Mesenchymal stem cell (in vitro differentiated cells and primary cell): Measurements from ENCODE around the gene NIPBL.
"Not testable (repeated sequence)": the region's sequence is repeated elsewhere in the genome, so short reads cannot be mapped to it uniquely, and the experiment has no call there.

ENCODE experiments used
- DNase-seq: peaks from one replicate; pipeline ENCODE4 v3.0.0-alpha.2; 2013
- H2AFZ ChIP-seq: one replicate; pipeline ENCODE4 v1.6.1; 2013; ENCODE audit warnings: low read depth, mild to moderate bottlenecking, control low read depth, inconsistent platforms, low read length, moderate library complexity
- H2AK5ac ChIP-seq: 2 replicates; pipeline ENCODE4 v1.6.1; 2013; ENCODE audit warnings: low read length, moderate library complexity, mild to moderate bottlenecking, inconsistent platforms; ENCODE audit not compliant: severe bottlenecking
- H2BK120ac ChIP-seq: one replicate; pipeline ENCODE4 v1.6.1; 2013; ENCODE audit warnings: low read depth, mild to moderate bottlenecking, inconsistent platforms, low read length, moderate library complexity
- H2BK12ac ChIP-seq, 2 experiments: one replicate each; pipeline ENCODE4 v1.6.1; 2013; ENCODE audit warnings: inconsistent platforms in 2 of 2, low read length in 2 of 2, mild to moderate bottlenecking in 2 of 2, moderate library complexity in 2 of 2, control low read depth in 1 of 2
- H2BK15ac ChIP-seq: one replicate; pipeline ENCODE4 v1.6.1; 2013; ENCODE audit warnings: mild to moderate bottlenecking, low read depth, inconsistent platforms; ENCODE audit not compliant: poor library complexity, severe bottlenecking
- H2BK5ac ChIP-seq: 2 replicates; pipeline ENCODE4 v1.6.1; 2013; ENCODE audit warnings: low read depth, mild to moderate bottlenecking, low read length, control low read depth, inconsistent platforms; ENCODE audit not compliant: poor library complexity, severe bottlenecking
- H3K14ac ChIP-seq, 2 experiments: one replicate each; pipeline ENCODE4 v1.6.1; 2013; ENCODE audit warnings: inconsistent platforms in 2 of 2, low read length in 2 of 2, control low read depth in 1 of 2, mild to moderate bottlenecking in 1 of 2, moderate library complexity in 1 of 2
- H3K18ac ChIP-seq, 2 experiments: one replicate each; pipeline ENCODE4 v1.6.1; 2013; ENCODE audit warnings: inconsistent platforms in 2 of 2, low read length in 2 of 2, control low read depth in 1 of 2, low read depth in 1 of 2, mild to moderate bottlenecking in 1 of 2
- H3K23ac ChIP-seq, 2 experiments: one replicate each; pipeline ENCODE4 v1.6.1; 2013; ENCODE audit warnings: inconsistent platforms in 2 of 2, low read length in 2 of 2, mild to moderate bottlenecking in 2 of 2, moderate library complexity in 2 of 2, control low read depth in 1 of 2
- H3K27ac ChIP-seq: 2 replicates; pipeline ENCODE4 v1.5.1; 2013; ENCODE audit warnings: mild to moderate bottlenecking, moderate library complexity, low read length, control low read depth, inconsistent platforms; ENCODE audit not compliant: poor library complexity, severe bottlenecking
- H3K27me3 ChIP-seq, 2 experiments: 2 replicates each; pipeline versions ENCODE4 v1.6.1 to v1.7.0; 2013; ENCODE audit warnings: low read length in 2 of 2, mild to moderate bottlenecking in 2 of 2, moderate library complexity in 2 of 2, control low read depth in 1 of 2, inconsistent platforms in 1 of 2; ENCODE audit not compliant: control insufficient read depth in 1 of 2, insufficient read depth in 1 of 2
- H3K36me3 ChIP-seq, 2 experiments: 2 replicates each; pipeline versions ENCODE4 v1.6.1 to v1.7.0; 2013; ENCODE audit warnings: low read length in 2 of 2, control low read depth in 1 of 2, inconsistent platforms in 1 of 2, low read depth in 1 of 2, mild to moderate bottlenecking in 1 of 2; ENCODE audit not compliant: insufficient read depth in 2 of 2, control insufficient read depth in 1 of 2
- H3K4ac ChIP-seq, 2 experiments: one replicate each; pipeline ENCODE4 v1.6.1; 2013; ENCODE audit warnings: inconsistent platforms in 2 of 2, low read length in 2 of 2, mild to moderate bottlenecking in 2 of 2, moderate library complexity in 2 of 2, control low read depth in 1 of 2, low read depth in 1 of 2
- H3K4me1 ChIP-seq: 2 replicates; pipeline ENCODE4 v1.6.1; 2013; ENCODE audit warnings: low read depth, low read length, control low read depth; ENCODE audit not compliant: control insufficient read depth, insufficient read depth
- H3K4me2 ChIP-seq: 2 replicates; pipeline ENCODE4 v1.6.1; 2013; ENCODE audit warnings: low read length, mild to moderate bottlenecking, inconsistent platforms; ENCODE audit not compliant: poor library complexity, severe bottlenecking
- H3K4me3 ChIP-seq, 2 experiments: 2 replicates each; pipeline versions ENCODE4 v1.5.1 to v1.7.0; 2013; ENCODE audit warnings: low read length in 2 of 2, mild to moderate bottlenecking in 2 of 2, control low read depth in 1 of 2, low read depth in 1 of 2; ENCODE audit not compliant: insufficient read depth in 1 of 2
- H3K79me1 ChIP-seq: replicated peaks from 2 replicates; pipeline ENCODE4 v1.6.1; 2013; ENCODE audit warnings: mild to moderate bottlenecking, control low read depth, low read length, inconsistent platforms; ENCODE audit not compliant: poor library complexity, severe bottlenecking
- H3K9ac ChIP-seq: 2 replicates; pipeline ENCODE4 v1.7.0; 2013; ENCODE audit warnings: mild to moderate bottlenecking, low read length, moderate library complexity
- H3K9me3 ChIP-seq: 2 replicates; pipeline ENCODE4 v1.7.0; 2013; ENCODE audit warnings: mild to moderate bottlenecking, low read length; ENCODE audit not compliant: control insufficient read depth
- H4K8ac ChIP-seq: one replicate; pipeline ENCODE4 v1.6.1; 2013; ENCODE audit warnings: inconsistent platforms, mild to moderate bottlenecking, low read length, moderate library complexity
- H4K91ac ChIP-seq: one replicate; pipeline ENCODE4 v1.6.1; 2013; ENCODE audit warnings: mild to moderate bottlenecking, low read length, inconsistent platforms
- WGBS: methylation state at CpG from one replicate; pipeline ENCODE4 v1.1.7; 2013; ENCODE audit warnings: mixed read lengths; 5-methylcytosine and 5-hydroxymethylcytosine counted together

The NIPBL gene

DNA sequence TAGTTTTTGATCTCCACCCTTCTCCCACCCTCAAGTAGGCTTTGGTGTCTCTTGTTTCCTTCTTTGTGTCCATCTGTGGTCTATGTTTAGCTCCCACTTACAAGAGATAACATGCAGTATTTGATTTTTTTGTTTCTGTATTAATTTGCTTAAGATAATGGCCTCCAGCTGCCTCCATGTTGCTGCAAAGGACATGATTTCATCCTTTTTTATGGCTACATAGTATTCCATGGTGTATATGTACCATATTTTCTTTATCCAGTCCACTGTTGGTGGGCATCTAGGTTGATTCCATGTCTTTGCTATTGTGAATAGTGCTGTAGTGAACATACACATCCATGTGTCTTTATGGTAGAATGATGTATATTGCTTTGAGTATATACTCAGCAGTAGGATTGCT is 24.5 kb downstream of the NIPBL start:
- H2BK5ac ChIP-seq, H2BK15ac ChIP-seq: not testable (repeated sequence)

DNA sequence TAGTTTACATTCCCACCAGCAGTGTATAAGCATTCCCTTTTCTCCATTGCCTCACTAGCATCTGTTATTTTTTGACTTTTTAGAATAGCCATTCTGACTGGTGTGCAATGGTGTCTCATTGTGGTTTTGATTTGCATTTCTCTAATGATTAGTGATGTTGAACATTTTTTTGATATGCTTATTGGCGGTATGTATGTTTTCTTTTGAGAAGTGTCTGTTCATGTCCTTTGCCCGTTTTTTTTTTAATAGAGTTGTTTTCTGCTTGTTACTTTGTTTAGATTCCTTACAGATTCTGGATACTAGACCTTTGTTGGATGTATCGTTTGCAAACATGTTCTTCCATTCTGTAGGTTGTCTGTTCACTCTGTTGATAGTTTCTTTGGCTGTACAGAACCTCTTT is 25.3 kb downstream of the NIPBL start:
- Histone ChIP-seq H2BK15ac (no peak overlapping the region), H2BK12ac (no peak overlapping the region), H3K79me1 (no peaks in the 10 kb centered on the region), H3K14ac (no peak overlapping the region), H4K91ac (no peak overlapping the region), H3K27ac (no peak overlapping the region), H3K4me3 (no peak overlapping the region), H2AK5ac (no peak overlapping the region), H4K8ac (no peak overlapping the region), H3K4me1 (no peaks in the 10 kb centered on the region), H3K4me2 (no peak overlapping the region), H3K18ac (no peak overlapping the region), H3K23ac (no peak overlapping the region), H2AFZ (no peak overlapping the region), H3K27me3 (no peaks in the 10 kb centered on the region), H3K4ac (no peak overlapping the region), H3K9ac (no peak overlapping the region), H3K9me3 (peaks cover 2% of the 10 kb centered on the region), H2BK5ac (no peak overlapping the region), H2BK120ac (no peak overlapping the region), H3K36me3 (no peaks in the 10 kb centered on the region)
- DNase-seq: no peak
- WGBS: 95% methylated on average over 3 of the region's 3 CpGs

More for the DNA sequence above, 24.5 kb downstream of the NIPBL start:
- H3K4me3 ChIP-seq, H4K8ac ChIP-seq, H3K27me3 ChIP-seq, H2AK5ac ChIP-seq, H3K23ac ChIP-seq, H3K4me2 ChIP-seq, H3K36me3 ChIP-seq, H3K9ac ChIP-seq, H3K9me3 ChIP-seq, H3K4me1 ChIP-seq, H3K18ac ChIP-seq, H2BK12ac ChIP-seq, H3K14ac ChIP-seq, H3K79me1 ChIP-seq, H3K4ac ChIP-seq, H3K27ac ChIP-seq, H2BK120ac ChIP-seq, H4K91ac ChIP-seq, DNase-seq, H2AFZ ChIP-seq: not testable (repeated sequence)

DNA sequence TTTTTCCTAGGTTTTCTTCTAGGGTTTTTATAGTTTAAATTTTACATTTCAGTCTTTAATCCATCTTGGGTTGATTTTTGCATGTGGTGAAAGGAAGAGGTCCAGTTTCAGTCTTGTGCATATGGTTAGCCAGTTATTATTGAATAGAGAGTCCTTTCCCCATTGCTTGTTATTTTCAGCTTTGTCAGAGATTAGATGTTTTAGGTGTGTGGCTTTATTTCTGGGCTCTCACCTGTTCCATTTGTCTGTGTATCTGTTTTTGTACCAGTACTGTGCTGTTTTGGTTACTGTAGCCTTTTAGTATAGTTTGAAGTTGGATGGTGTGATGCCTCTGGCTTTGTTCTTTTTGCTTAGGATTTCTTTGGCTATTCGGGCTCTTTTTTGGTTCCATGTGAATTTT is 25.8 kb downstream of the NIPBL start:
- Histone ChIP-seq H3K18ac (no peak overlapping the region), H3K36me3 (no peaks in the 10 kb centered on the region), H4K8ac (no peak overlapping the region), H2BK120ac (no peak overlapping the region), H3K4ac (no peak overlapping the region), H3K4me2 (no peak overlapping the region), H3K27ac (no peak overlapping the region), H3K4me3 (no peak overlapping the region), H4K91ac (no peak overlapping the region), H2AK5ac (no peak overlapping the region), H3K27me3 (no peaks in the 10 kb centered on the region), H3K4me1 (no peaks in the 10 kb centered on the region), H2BK12ac (no peak overlapping the region), H3K9ac (no peak overlapping the region), H3K79me1 (no peaks in the 10 kb centered on the region), H2BK15ac (no peak overlapping the region), H2AFZ (no peak overlapping the region), H3K14ac (no peak overlapping the region), H3K9me3 (peaks cover 2% of the 10 kb centered on the region), H3K23ac (no peak overlapping the region), H2BK5ac (no peak overlapping the region)
- DNase-seq: no peak
- 100% methylated on average over 1 of the region's 1 CpG for WGBS

DNA sequence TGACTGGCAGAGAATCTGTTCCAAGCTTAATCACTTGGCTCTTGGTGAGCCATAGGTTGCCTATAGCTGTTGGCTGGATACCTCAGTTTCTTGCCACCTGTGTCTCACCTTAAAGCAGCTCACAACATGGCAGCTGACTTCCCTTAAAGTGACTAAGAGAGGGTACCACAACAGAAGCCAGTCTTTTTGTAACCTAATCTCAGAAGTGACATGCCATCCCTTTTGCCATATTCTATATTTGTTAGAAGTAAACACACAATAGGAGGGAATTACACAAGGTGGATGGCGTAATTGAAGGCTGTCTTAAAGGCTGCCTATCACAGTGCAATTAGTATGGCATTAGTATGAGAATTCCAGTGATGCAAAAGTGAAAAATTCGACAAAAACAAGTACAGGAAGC is 28.1 kb downstream of the NIPBL start:
- no peak overlapping the region for H2BK15ac ChIP-seq

More for the DNA sequence above, 28.1 kb downstream of the NIPBL start:
- Histone ChIP-seq H3K36me3 (no peaks in the 10 kb centered on the region), H3K18ac (no peak overlapping the region), H4K91ac (no peak overlapping the region), H4K8ac (no peak overlapping the region), H3K27ac (no peak overlapping the region), H2BK12ac (no peak overlapping the region), H2AK5ac (no peak overlapping the region), H3K9ac (no peak overlapping the region), H3K23ac (no peak overlapping the region), H3K27me3 (no peaks in the 10 kb centered on the region), H3K79me1 (no peaks in the 10 kb centered on the region), H2BK120ac (no peak overlapping the region), H3K14ac (no peak overlapping the region), H2BK5ac (no peak overlapping the region), H3K4ac (no peak overlapping the region), H2AFZ (no peak overlapping the region), H3K4me3 (no peak overlapping the region), H3K4me1 (no peaks in the 10 kb centered on the region), H3K4me2 (no peak overlapping the region), H3K9me3 (peaks cover 2% of the 10 kb centered on the region)
- DNase-seq: no peak
- 97% methylated on average over 2 of the region's 2 CpGs for WGBS
